Camera-type eye (tissue), 1 donor: Measurements from ENCODE around the gene ANKRD36C. TPM values are rescaled to one million over a fixed set of nuclear protein-coding genes. Genes with fewer than 3 reads are reported as not detected.

ENCODE experiments used
- total RNA-seq: library from RNA; depleted of rRNA; stranded (reverse); fragments of >200 nt; gene quantifications from one replicate; pipeline ENCODE4 v1.2.3, GENCODE V29; 2014

ANKRD36C gene
- 229 TPM for total RNA-seq

GRCh38 chr2:95991351-95992094 lies at the start of gene ANKRD36C:
ANKRD36C (minus strand) TSS chr2:95991824; CDS start chr2:95991708, 116 bp downstream.

GRCh38 chr2:96034792-96035191 lies 43.2 kb upstream of the ANKRD36C start, which contains the start of gene GPAT2:
GPAT2 (minus strand) TSS chr2:96034916; CDS start chr2:96032359, 2,557 bp downstream.

Other genes with a start within 250 kb of the ANKRD36C start
- gene GPAT2, start 43.1 kb upstream of the ANKRD36C start, total RNA-seq = 1.3 TPM
- gene ADRA2B, start 124.7 kb upstream of the ANKRD36C start, total RNA-seq = 1.9 TPM
- 0.49 TPM for gene ASTL, start 146.7 kb upstream of the ANKRD36C start, total RNA-seq
- gene DUSP2, start 153.6 kb upstream of the ANKRD36C start, total RNA-seq = 8.1 TPM
- gene STARD7, start 217.0 kb upstream of the ANKRD36C start, total RNA-seq = 186 TPM